DND-41 (cell line): ENCODE measurements around the gene DBNL.

Source experiments
- ATAC-seq: fragments of 200-7000 bp; cut with Tn5 transposase; 3 replicates; pipeline ENCODE4 v1.9.1; 2021; ENCODE audit warnings: low read depth; ENCODE audit not compliant: insufficient read depth
- DNase-seq: peaks from one replicate; pipeline ENCODE4 v3.0.0-alpha.2; 2020
- H2AFZ ChIP-seq: 2 replicates; pipeline ENCODE4 v1.6.0; 2012; ENCODE audit warnings: low read depth, low read length
- H3K27ac ChIP-seq: 2 replicates; pipeline ENCODE4 v1.5.1; 2012; ENCODE audit warnings: low read length, inconsistent platforms
- H3K27me3 ChIP-seq: fragments of 200-600 bp; sonication (generic); 2 replicates; pipeline ENCODE4 v1.6.0; 2012; ENCODE audit warnings: low read length, mild to moderate bottlenecking, inconsistent platforms; ENCODE audit not compliant: insufficient read depth, poor library complexity
- H3K36me3 ChIP-seq: 2 replicates; pipeline ENCODE4 v1.5.1; 2012; ENCODE audit warnings: low read length, inconsistent platforms; ENCODE audit not compliant: insufficient read depth
- H3K4me1 ChIP-seq: 2 replicates; pipeline ENCODE4 v1.5.1; 2012; ENCODE audit warnings: mild to moderate bottlenecking, low read length; ENCODE audit not compliant: insufficient read depth
- H3K4me2 ChIP-seq: 2 replicates; pipeline ENCODE4 v1.6.0; 2012; ENCODE audit warnings: mild to moderate bottlenecking, moderate library complexity, low read length, inconsistent platforms; ENCODE audit not compliant: insufficient read depth
- H3K4me3 ChIP-seq, 2 experiments: fragments of 200-600 bp in 1 of 2; shearing (Covaris generic) in 1 of 2; 2 replicates each; pipeline ENCODE4 v1.5.1; 2012 to 2016; ENCODE audit warnings: inconsistent platforms in 2 of 2, low read length in 2 of 2, mild to moderate bottlenecking in 2 of 2, low read depth in 1 of 2, moderate library complexity in 1 of 2
- H3K79me2 ChIP-seq: 2 replicates; pipeline ENCODE4 v1.6.0; 2012; ENCODE audit warnings: low read length, inconsistent platforms; ENCODE audit not compliant: insufficient read depth
- H3K9ac ChIP-seq: 2 replicates; pipeline ENCODE4 v1.6.0; 2012; ENCODE audit warnings: low read depth, mild to moderate bottlenecking, inconsistent platforms, low read length, moderate library complexity
- H3K9me3 ChIP-seq: 2 replicates; pipeline ENCODE4 v1.5.1; 2012; ENCODE audit warnings: low read length, moderate library complexity, mild to moderate bottlenecking, inconsistent platforms; ENCODE audit not compliant: insufficient read depth, severe bottlenecking
- H4K20me1 ChIP-seq: 2 replicates; pipeline ENCODE4 v1.6.0; 2012; ENCODE audit warnings: low read length; ENCODE audit not compliant: insufficient read depth
- EZH2 ChIP-seq: IDR thresholded peaks from 3 replicates; pipeline ENCODE4 v1.6.1; 2012; ENCODE audit warnings: borderline replicate concordance, low read depth, mild to moderate bottlenecking, moderate library complexity, low read length, inconsistent platforms; ENCODE audit not compliant: severe bottlenecking
- TF ChIP-seq, protein P1 (sequence below): IDR thresholded peaks from 2 replicates; pipeline ENCODE4 v1.5.1; 2012; ENCODE audit warnings: borderline replicate concordance, low read length, moderate library complexity, mild to moderate bottlenecking; ENCODE audit not compliant: poor library complexity, severe bottlenecking; ENCODE audit errors: extremely low read depth

DBNL gene

GRCh38 chr7:44050121-44050914 is 5.8 kb downstream of the DBNL start:
- Histone ChIP-seq H3K79me2 (peaks cover 78% of the 10 kb centered on the region), H3K4me1 (peaks cover 24% of the 10 kb centered on the region), H4K20me1 (peaks cover 68% of the 10 kb centered on the region), H2AFZ (no peak overlapping the region), H3K27ac (peak overlapping the region; percentile 26; the same call in 1 of the 2 replicates), H3K9me3 (no peaks in the 10 kb centered on the region), H3K9ac (no peak overlapping the region), H3K27me3 (no peaks in the 10 kb centered on the region), H3K36me3 (peaks cover 76% of the 10 kb centered on the region), H3K4me3 (no peak overlapping the region), H3K4me2 (no peak overlapping the region)
- no peak for DNase-seq
- ATAC-seq: no peak
- TF ChIP-seq, protein P1, sequence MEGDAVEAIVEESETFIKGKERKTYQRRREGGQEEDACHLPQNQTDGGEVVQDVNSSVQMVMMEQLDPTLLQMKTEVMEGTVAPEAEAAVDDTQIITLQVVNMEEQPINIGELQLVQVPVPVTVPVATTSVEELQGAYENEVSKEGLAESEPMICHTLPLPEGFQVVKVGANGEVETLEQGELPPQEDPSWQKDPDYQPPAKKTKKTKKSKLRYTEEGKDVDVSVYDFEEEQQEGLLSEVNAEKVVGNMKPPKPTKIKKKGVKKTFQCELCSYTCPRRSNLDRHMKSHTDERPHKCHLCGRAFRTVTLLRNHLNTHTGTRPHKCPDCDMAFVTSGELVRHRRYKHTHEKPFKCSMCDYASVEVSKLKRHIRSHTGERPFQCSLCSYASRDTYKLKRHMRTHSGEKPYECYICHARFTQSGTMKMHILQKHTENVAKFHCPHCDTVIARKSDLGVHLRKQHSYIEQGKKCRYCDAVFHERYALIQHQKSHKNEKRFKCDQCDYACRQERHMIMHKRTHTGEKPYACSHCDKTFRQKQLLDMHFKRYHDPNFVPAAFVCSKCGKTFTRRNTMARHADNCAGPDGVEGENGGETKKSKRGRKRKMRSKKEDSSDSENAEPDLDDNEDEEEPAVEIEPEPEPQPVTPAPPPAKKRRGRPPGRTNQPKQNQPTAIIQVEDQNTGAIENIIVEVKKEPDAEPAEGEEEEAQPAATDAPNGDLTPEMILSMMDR: no peak
- no peak for TF ChIP-seq EZH2

- H3K27me3 ChIP-seq: no peaks in the 10 kb centered on the region
- H3K27ac ChIP-seq: 0 out of 2 replicates have a peak overlapping the region, but pooled peaks have one; percentile 26
- H3K9ac ChIP-seq: no peak overlapping the region
- no peak for TF ChIP-seq EZH2
- TF ChIP-seq, protein P1: no peak
- H3K4me1 ChIP-seq: peaks cover 17% of the 10 kb centered on the region
- peaks cover 78% of the 10 kb centered on the region for H3K79me2 ChIP-seq
- peaks cover 77% of the 10 kb centered on the region for H3K36me3 ChIP-seq
- no peak for ATAC-seq
- H3K9me3 ChIP-seq: no peaks in the 10 kb centered on the region
- peaks cover 68% of the 10 kb centered on the region for H4K20me1 ChIP-seq
- no peak overlapping the region for H2AFZ ChIP-seq
- no peak overlapping the region for H3K4me3 ChIP-seq
- DNase-seq: no peak
- H3K4me2 ChIP-seq: no peak overlapping the region
These were observed 6.5 kb downstream of the DBNL start for GRCh38 chr7:44050915-44051560.

- Histone ChIP-seq H3K27me3 (no peaks in the 10 kb centered on the region), H4K20me1 (peaks cover 68% of the 10 kb centered on the region), H3K4me1 (peaks cover 10% of the 10 kb centered on the region), H3K36me3 (peaks cover 77% of the 10 kb centered on the region), H3K27ac (no peak overlapping the region), H3K79me2 (peaks cover 77% of the 10 kb centered on the region), H3K9me3 (no peaks in the 10 kb centered on the region), H3K4me3 (no peak overlapping the region), H3K4me2 (no peak overlapping the region), H2AFZ (no peak overlapping the region), H3K9ac (no peak overlapping the region)
- DNase-seq (no peak), ATAC-seq (no peak)
- TF ChIP-seq, protein P1: no peak
- TF ChIP-seq EZH2: no peak
These were observed 7.2 kb downstream of the DBNL start for GRCh38 chr7:44051611-44052220.
